ENCODE data around the gene GALNS. TPM values are rescaled to one million over a fixed set of nuclear protein-coding genes. Genes with fewer than 3 reads are reported as not detected.
"Not testable (repeated sequence)": the region's sequence is repeated elsewhere in the genome, so short reads cannot be mapped to it uniquely, and the experiment has no call there.

Gene GALNS
- total RNA-seq, 2 donors from 2014 or later = 17.2 to 24.9 TPM

DNA sequence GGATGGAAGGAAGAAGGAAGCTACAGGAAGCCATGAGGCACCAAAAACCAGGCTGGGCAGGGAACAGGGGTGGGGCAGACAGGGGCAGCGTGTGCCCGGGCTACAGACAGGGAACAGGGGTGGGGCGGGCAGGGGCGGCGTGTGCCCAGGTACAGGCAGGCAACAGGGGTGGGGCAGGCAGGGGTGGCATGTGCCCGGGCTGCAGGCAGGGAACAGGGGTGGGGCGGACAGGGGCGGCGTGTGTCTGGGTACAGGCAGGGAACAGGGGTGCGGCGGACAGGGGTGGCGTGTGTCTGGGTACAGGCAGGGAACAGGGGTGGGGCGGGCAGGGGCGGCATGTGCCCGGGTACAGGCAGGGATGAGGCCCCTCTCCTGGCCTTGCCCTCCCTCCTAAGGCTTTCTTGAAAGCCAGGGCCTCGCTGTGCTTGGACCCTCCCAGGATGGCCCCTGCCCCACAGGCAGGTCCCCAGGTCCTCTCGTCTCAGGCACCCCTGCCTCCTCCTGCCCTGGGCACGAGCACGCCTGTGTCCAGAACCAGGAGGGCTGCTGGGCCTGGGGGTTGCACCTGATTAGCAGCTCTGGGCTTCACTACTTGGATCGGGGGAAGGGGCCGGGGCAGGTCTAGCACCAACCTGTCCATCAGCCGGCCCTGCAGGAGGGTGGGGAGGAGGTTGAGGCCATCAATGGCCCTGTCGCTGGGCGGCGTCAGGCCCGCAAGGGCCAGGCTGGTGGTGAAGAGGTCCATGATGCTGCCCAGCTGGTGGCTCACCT is 30.5 kb downstream of the GALNS start:
- no peak for DNase-seq (ENCODE audit: low spot score)
- intact Hi-C loops (cut with DNase I) = no loop called here

- no peak for DNase-seq (ENCODE audit: low spot score)
- intact Hi-C loops (cut with DNase I) = no loop called here
Measured at GRCh38 chr16:88825146-88825545, 31.6 kb downstream of the GALNS start.

DNA sequence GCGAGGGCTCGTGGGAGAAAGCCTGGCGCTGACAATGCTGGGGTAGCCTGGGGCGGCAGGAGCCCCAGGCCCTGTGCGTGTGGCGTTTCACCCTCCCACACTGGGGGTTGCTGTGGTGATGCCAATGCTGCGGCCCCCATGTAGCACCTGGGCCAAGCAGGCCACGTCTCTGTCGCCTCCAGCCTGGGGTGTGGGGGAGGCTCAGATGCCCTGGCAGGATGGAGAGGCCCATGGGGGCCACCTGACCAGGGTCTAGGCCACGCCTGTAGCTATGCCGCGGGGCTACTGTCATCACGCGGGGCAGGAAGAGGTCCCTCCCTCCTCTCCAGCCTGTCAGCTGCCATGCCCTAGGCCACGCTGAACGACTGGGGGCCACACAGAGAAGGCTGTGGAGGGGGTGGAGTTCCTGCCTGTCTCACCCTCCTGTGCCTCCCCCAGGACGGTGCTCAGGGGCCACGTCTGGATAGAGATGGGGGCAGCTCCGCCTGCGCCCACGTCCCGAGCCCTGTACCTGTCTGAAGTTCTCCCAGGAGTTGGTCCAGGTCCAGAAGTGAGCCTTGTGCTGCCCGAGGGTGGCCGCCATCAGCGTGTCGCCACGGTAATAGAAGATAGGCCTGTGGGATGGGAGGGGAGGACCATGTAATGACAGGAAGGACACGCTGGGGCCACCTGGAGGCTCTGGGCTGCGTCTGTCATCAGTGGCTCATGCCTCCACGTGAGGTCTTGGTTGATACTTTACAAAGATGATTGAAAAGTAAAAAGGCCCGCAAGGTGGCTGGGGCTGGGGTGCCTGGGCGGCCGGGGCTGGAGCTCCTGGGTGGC is 32.3 kb downstream of the GALNS start:
- DNase-seq (ENCODE audit: low spot score) = no peak
- intact Hi-C loops (cut with DNase I) = no loop called here

DNA sequence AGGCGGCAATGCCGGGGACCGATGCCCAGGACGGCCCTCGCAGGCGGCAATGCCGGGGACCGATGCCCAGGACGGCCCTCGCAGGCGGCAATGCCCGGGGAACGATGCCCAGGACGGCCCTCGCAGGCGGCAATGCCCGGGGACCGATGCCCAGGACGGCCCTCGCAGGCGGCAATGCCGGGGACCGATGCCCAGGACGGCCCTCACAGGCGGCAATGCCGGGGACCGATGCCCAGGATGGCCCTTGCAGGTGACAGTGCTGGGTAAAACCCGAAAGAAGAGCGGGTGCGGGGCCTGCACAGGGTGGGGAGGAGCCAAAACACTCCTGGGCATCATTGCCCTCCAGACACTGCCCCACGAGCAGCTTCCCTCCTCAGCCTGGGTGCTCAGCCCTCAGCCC is 33.1 kb downstream of the GALNS start:
- DNase-seq (ENCODE audit: low spot score); intact Hi-C loops (cut with DNase I): not testable (repeated sequence)

GRCh38 chr16:88822281-88823040 is 34.3 kb downstream of the GALNS start:
- no peak for DNase-seq (ENCODE audit: low spot score)
- intact Hi-C loops (cut with DNase I) = no loop called here

- intact Hi-C loops (cut with DNase I) = no loop called here
- DNase-seq (ENCODE audit: low spot score) = no peak
Measured at GRCh38 chr16:88821168-88821850, 35.4 kb downstream of the GALNS start.

- intact Hi-C loops (cut with DNase I) = no loop called here
- DNase-seq (ENCODE audit: low spot score) = no peak
Measured at GRCh38 chr16:88820385-88821025, 36.2 kb downstream of the GALNS start.

DNA sequence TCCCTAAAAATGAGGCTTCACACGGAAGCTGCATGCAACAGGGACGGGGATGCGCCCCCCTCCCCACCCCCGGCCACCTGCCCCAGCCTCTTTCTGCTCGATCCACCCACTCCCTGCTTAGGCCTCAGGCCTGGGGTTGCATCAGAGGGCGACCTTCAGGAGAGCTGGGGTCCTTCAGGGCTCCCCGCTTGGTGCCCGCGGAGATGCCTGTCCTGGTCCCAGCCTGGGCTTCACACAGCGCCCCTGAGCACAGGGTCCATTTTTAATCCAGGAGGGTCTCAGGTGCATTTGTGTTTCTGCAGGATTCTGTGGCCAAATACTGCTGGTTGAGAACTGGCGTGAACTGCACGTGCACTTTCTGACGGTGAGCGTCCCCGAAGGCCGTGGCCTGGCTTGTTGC is 37.6 kb downstream of the GALNS start:
- DNase-seq (ENCODE audit: low spot score) = no peak
- intact Hi-C loops (cut with DNase I) = no loop called here

- intact Hi-C loops (cut with DNase I) = no loop called here
Measured at GRCh38 chr16:88818575-88818874, 38.2 kb downstream of the GALNS start.

GRCh38 chr16:88817785-88818574 is 38.8 kb downstream of the GALNS start:
- intact Hi-C loops (cut with DNase I) = no loop called here

More at GRCh38 chr16:88818575-88818874, 38.2 kb downstream of the GALNS start:
- no peak for DNase-seq (ENCODE audit: low spot score)

GRCh38 chr16:88816736-88817535 is 39.8 kb downstream of the GALNS start:
- no peak for DNase-seq (ENCODE audit: low spot score)
- intact Hi-C loops (cut with DNase I) = no loop called here

More at GRCh38 chr16:88817785-88818574, 38.8 kb downstream of the GALNS start:
- no peak for DNase-seq (ENCODE audit: low spot score)

GRCh38 chr16:88815901-88816589 is 40.7 kb downstream of the GALNS start:
- intact Hi-C loops (cut with DNase I) = no loop called here
- no peak for DNase-seq (ENCODE audit: low spot score)

DNA sequence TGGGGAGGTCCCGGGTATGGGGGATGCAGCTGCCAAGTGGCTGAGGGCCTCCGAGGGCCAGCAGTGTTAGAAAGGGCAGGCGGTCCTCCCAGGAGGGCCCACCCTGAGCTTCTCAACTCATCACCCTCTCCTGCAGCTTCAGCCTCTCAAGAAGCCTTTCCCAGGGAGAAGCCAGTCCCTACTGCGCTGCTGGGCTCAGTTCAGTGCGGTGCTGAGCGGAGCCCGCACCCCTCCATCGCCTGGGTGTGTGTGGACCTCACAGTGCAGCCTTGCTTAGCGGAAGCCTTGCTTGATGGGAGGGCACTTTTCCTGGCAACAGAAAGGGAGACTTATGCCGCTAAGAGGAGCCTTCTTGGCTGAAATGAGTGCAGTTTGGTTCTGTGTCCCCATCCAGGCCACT is 41.5 kb downstream of the GALNS start:
- DNase-seq (ENCODE audit: low spot score) = no peak
- intact Hi-C loops (cut with DNase I) = no loop called here

GRCh38 chr16:88814144-88814502 is 42.6 kb downstream of the GALNS start:
- intact Hi-C loops (cut with DNase I) = loop anchor here in 1 of 2 donors (1.0 kb wide), 1 partner anchor 95 kb away; no protein-coding TSS in a partner anchor
- no peak for DNase-seq (ENCODE audit: low spot score)

DNA sequence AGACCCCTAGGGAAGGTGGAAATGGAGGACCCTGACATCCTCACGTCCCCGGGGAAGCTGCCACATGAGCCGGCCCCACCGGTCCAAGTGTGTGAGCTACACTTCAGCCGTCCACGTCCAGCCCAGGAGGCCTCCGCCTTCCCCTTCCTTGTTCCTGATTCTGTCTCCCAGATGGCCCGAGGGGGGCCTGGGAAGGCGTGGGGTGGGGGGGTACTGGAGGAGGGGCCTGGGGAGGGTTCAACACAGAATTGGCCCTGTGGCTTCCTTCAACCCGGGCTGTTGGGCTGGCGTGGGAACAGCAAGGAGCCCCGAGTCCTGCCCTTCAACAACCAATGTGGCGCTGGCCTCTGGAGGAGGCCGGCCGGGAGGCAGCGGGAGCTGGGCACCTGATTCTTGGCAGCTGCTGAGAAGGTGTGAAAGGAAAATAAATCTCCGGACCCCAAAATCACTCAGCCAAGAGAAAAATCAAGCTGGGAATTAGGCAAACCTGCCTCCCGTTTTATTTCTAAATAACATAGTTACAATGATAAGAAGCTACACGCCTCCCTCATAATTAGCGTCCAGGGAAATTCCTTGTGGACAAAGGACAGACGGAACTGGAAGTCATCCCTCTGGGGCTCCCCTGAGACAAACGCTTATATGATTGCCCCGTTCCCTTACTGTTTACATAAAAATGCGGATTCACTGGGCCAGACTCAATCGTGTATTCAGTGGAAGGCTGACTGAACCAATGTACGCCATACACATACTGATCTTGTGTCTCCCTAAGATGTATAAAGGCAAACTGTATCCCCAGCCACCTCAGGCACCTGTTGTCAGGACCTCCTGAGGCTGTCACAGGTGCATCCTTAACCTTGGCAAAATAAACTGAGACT is 43.2 kb downstream of the GALNS start:
- intact Hi-C loops (cut with DNase I) = loop anchor here in 1 of 2 donors (1.0 kb wide), 1 partner anchor 96 kb away; no protein-coding TSS in a partner anchor
- no peak for DNase-seq (ENCODE audit: low spot score)

All from posterior vena cava (tissue), 2 donors.